Chondrocyte (in vitro differentiated cells): ENCODE data around the gene NKX1-1. TPM values are rescaled to one million over a fixed set of nuclear protein-coding genes. Genes with fewer than 3 reads are reported as not detected.

Experiments used
- DNase-seq: peaks from one replicate; pipeline ENCODE4 v3.0.0; 2021; ENCODE audit warnings: mixed read lengths, low spot score
- H3K27ac Mint-ChIP-seq: one replicate; pipeline ENCODE4 v1.8.0; 2021; ENCODE audit warnings: mild to moderate bottlenecking, moderate library complexity, mixed read lengths; ENCODE audit not compliant: unreplicated experiment
- H3K27me3 Mint-ChIP-seq: 2 replicates; pipeline ENCODE4 v1.8.0; 2021; ENCODE audit warnings: low read depth, mixed read lengths
- H3K36me3 Mint-ChIP-seq: 2 replicates; pipeline ENCODE4 v1.8.0; 2021; ENCODE audit warnings: low read depth, mixed read lengths
- H3K4me1 Mint-ChIP-seq: 2 replicates; pipeline ENCODE4 v1.8.0; 2021; ENCODE audit warnings: low read depth, mild to moderate bottlenecking, mixed read lengths
- H3K4me3 Mint-ChIP-seq: one replicate; pipeline ENCODE4 v1.8.0; 2021; ENCODE audit warnings: mild to moderate bottlenecking, moderate library complexity, mixed read lengths; ENCODE audit not compliant: unreplicated experiment
- H3K9me3 Mint-ChIP-seq: 2 replicates; pipeline ENCODE4 v1.8.0; 2021; ENCODE audit warnings: low read depth, mixed read lengths
- total RNA-seq: library from RNA; stranded (reverse); gene quantifications from 3 replicates; pipeline ENCODE4 v1.2.1, GENCODE V29; 2021
- TF ChIP-seq, protein P1 (sequence below): fragments of 200-600 bp; sonication (generic); IDR thresholded peaks from 2 replicates; pipeline ENCODE4 v1.5.0; 2021; ENCODE audit warnings: antibody characterized with exemption, mild to moderate bottlenecking, moderate library complexity

The NKX1-1 gene
- total RNA-seq, 1 donor from 2014 or later, result not detected

DNA sequence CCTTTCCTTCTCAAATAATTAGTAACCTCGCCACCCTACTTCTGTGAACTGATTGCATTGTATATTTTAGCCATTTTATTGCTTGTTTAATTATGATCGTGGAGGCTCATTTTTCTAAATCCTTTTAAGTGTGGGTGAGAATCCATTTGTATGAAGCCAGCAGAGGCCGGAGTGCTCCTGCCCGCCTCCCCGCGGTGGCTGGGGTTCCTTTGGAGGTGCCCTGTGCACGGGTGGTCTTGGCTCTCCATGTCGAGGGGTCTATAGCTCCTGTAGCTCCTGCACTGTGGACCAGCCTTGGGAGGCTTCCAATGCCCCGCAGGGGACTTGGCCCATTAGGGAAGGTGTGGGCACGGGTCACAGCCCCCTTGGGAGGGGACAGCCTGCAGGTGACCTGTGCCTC is 44.2 kb downstream of the NKX1-1 start:
- Mint-ChIP-seq H3K4me3 (no peak overlapping the region), H3K9me3 (no peaks in the 10 kb centered on the region), H3K27ac (no peak overlapping the region), H3K4me1 (no peaks in the 10 kb centered on the region), H3K27me3 (no peaks in the 10 kb centered on the region), H3K36me3 (peaks cover 6% of the 10 kb centered on the region)
- TF ChIP-seq, protein P1, sequence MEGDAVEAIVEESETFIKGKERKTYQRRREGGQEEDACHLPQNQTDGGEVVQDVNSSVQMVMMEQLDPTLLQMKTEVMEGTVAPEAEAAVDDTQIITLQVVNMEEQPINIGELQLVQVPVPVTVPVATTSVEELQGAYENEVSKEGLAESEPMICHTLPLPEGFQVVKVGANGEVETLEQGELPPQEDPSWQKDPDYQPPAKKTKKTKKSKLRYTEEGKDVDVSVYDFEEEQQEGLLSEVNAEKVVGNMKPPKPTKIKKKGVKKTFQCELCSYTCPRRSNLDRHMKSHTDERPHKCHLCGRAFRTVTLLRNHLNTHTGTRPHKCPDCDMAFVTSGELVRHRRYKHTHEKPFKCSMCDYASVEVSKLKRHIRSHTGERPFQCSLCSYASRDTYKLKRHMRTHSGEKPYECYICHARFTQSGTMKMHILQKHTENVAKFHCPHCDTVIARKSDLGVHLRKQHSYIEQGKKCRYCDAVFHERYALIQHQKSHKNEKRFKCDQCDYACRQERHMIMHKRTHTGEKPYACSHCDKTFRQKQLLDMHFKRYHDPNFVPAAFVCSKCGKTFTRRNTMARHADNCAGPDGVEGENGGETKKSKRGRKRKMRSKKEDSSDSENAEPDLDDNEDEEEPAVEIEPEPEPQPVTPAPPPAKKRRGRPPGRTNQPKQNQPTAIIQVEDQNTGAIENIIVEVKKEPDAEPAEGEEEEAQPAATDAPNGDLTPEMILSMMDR, result no peak
- no peak for DNase-seq

- H3K27ac Mint-ChIP-seq, result no peak overlapping the region
- no peak overlapping the region for H3K4me3 Mint-ChIP-seq
- peaks cover 6% of the 10 kb centered on the region for H3K36me3 Mint-ChIP-seq
- H3K27me3 Mint-ChIP-seq, result no peaks in the 10 kb centered on the region
- no peak for DNase-seq
- TF ChIP-seq, protein P1, result no peak
- H3K4me1 Mint-ChIP-seq, result no peaks in the 10 kb centered on the region
- H3K9me3 Mint-ChIP-seq, result no peaks in the 10 kb centered on the region
These were observed 44.8 kb downstream of the NKX1-1 start for GRCh38 chr4:1361431-1361830.

GRCh38 chr4:1360423-1361283 is 45.6 kb downstream of the NKX1-1 start:
- TF ChIP-seq, protein P1, result no peak
- Mint-ChIP-seq H3K4me1 (no peaks in the 10 kb centered on the region), H3K4me3 (no peak overlapping the region), H3K27ac (no peak overlapping the region), H3K27me3 (no peaks in the 10 kb centered on the region), H3K9me3 (no peaks in the 10 kb centered on the region), H3K36me3 (peaks cover 7% of the 10 kb centered on the region)
- no peak for DNase-seq

DNA sequence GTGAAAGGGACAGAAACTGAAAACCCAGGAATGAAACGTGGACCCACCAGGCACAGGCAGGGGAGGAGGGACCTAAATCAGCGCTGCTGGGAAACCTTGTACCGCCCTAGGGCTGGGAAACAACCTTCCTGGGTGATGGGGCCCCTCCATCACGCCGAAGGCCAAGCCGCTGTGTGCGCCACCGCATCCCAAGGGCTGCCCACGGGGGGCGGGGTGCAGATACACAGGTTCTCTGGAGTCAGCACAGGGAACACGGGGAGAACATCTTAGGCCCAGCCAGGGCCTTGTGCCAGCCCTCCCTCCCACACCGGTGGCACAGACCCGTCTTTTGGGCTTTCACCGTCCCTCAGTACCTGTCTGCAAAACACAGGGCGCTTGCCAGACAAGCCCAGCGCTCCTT is 46.3 kb downstream of the NKX1-1 start:
- Mint-ChIP-seq H3K4me1 (no peaks in the 10 kb centered on the region), H3K27me3 (no peaks in the 10 kb centered on the region), H3K36me3 (peaks cover 7% of the 10 kb centered on the region), H3K4me3 (no peak overlapping the region), H3K9me3 (no peaks in the 10 kb centered on the region), H3K27ac (no peak overlapping the region)
- no peak for DNase-seq
- TF ChIP-seq, protein P1, result no peak

- Mint-ChIP-seq H3K4me1 (no peaks in the 10 kb centered on the region), H3K9me3 (no peaks in the 10 kb centered on the region), H3K27ac (no peak overlapping the region), H3K27me3 (no peaks in the 10 kb centered on the region), H3K4me3 (no peak overlapping the region), H3K36me3 (peaks cover 7% of the 10 kb centered on the region)
- DNase-seq, result no peak
- TF ChIP-seq, protein P1, result no peak
These were observed 47.1 kb downstream of the NKX1-1 start for GRCh38 chr4:1359144-1359501.
